Measurements from ENCODE around the gene SSRP1. TPM values are rescaled to one million over a fixed set of nuclear protein-coding genes. Genes with fewer than 3 reads are reported as not detected.

Gene SSRP1
- total and polyA plus RNA-seq, 2 of the 13 experiments (the other 11 are each of a cell fraction or from before 2014, with no cell fraction given), result 93.6 to 129 TPM

DNA sequence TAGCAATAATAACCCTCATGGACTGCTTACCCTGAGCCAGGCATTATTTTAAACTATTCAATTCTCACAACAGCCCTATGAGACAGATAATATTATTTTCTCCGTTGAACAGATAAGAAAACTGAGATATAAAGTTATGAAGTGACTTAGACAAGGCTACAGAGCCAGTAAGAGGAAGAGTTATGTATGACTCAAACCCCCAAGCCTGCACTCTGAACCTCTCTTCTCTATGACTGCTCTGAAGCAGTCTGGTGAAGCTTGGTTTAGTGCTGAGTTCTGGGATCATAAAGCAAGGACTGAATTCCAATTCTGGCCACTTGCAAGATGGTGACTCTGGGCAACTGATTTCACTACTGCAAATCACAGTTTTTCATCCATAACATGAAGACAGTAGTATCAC is 45.4 kb downstream of the SSRP1 start:
- Histone ChIP-seq H3K27me3 (ENCODE audit: control insufficient read depth in 1 of 2, insufficient read depth in 2 of 2, low read length in 2 of 2) (peaks cover 0 to 14% of the 10 kb centered on the region in 2 experiments; a peak in 1 of 5 replicates), H3K4me3 (replicated peaks in 1 of 3; ENCODE audit: insufficient read depth in 1 of 3, low read depth in 2 of 3, low read length in 3 of 3) (no peak overlapping the region), H2AFZ (ENCODE audit: low read length) (no peak overlapping the region), H3K79me2 (ENCODE audit: insufficient read depth, low read length) (no peaks in the 10 kb centered on the region), H3K9ac (ENCODE audit: insufficient read depth, low read depth, low read length) (no peak overlapping the region), H4K20me1 (ENCODE audit: insufficient read depth, low read length) (no peaks in the 10 kb centered on the region), H3K9me3 (ENCODE audit: low read length) (no peaks in the 10 kb centered on the region), H3K27ac (ENCODE audit: extremely low read length, insufficient read depth, low read length) (no peak overlapping the region), H3K4me2 (ENCODE audit: low read depth, low read length) (no peak overlapping the region), H3K4me1 (ENCODE audit: insufficient read depth, low read length) (peaks cover 52% of the 10 kb centered on the region), H3K36me3 (replicated peaks in 1 of 2; ENCODE audit: control insufficient read depth in 1 of 2, insufficient read depth in 2 of 2, low read length in 2 of 2) (no peaks in the 10 kb centered on the region)
- in situ Hi-C loops (cut with HindIII; ENCODE audit: extremely low pct_ligation_motif_present, low pct_unique_long_range_greater_than_20kb) (no loop called here), intact Hi-C loops (cut with micrococcal nuclease; ENCODE audit: unreplicated experiment) (loop anchor here (5.0 kb wide), 1 partner anchor 47 kb away; the partner anchor contains the start of genes P2RX3 and SSRP1)
- DNase-seq (ENCODE audit: low spot score), result no peak
- no TSS peak for BruUV-seq (replicated peaks)
- ATAC-seq, result no peak
- WGBS (ENCODE audit: low lambda C conversion rate), result 5% methylated on average over 1 of the region's 1 CpG
- ChIA-PET CTCF (ENCODE audit: low intra/inter-chr PET ratio, low total read pairs) (no interaction called here), POLR2A (no interaction called here)
- FAIRE-seq, result no peak
- no peak for TF ChIP-seq ZNF232 (CRISPR knock-in tag; IDR thresholded peaks at IDR 0.05; ENCODE audit: borderline replicate concordance)
- TF ChIP-seq ZNF589 (CRISPR knock-in tag; conservative IDR thresholded peaks at IDR 0.05), result no peak
- no peak for TF ChIP-seq LCORL (IDR thresholded peaks at IDR 0.05)
- TF ChIP-seq LCORL (CRISPR knock-in tag; IDR thresholded peaks at IDR 0.05), result no peak
- no peak for TF ChIP-seq GABPB1 (CRISPR knock-in tag; IDR thresholded peaks at IDR 0.05)
- TF ChIP-seq MTA3 (CRISPR knock-in tag; IDR thresholded peaks at IDR 0.05), result no peak
- TF ChIP-seq, protein P1, sequence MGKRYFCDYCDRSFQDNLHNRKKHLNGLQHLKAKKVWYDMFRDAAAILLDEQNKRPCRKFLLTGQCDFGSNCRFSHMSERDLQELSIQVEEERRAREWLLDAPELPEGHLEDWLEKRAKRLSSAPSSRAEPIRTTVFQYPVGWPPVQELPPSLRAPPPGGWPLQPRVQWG (CRISPR knock-in tag; IDR thresholded peaks at IDR 0.05; ENCODE audit: borderline replicate concordance, low read depth), result no peak
- TF ChIP-seq ZNF263 (CRISPR knock-in tag; IDR thresholded peaks at IDR 0.05), result no peak
- TF ChIP-seq, protein P2, sequence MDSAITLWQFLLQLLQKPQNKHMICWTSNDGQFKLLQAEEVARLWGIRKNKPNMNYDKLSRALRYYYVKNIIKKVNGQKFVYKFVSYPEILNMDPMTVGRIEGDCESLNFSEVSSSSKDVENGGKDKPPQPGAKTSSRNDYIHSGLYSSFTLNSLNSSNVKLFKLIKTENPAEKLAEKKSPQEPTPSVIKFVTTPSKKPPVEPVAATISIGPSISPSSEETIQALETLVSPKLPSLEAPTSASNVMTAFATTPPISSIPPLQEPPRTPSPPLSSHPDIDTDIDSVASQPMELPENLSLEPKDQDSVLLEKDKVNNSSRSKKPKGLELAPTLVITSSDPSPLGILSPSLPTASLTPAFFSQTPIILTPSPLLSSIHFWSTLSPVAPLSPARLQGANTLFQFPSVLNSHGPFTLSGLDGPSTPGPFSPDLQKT (CRISPR knock-in tag; IDR thresholded peaks at IDR 0.05; ENCODE audit: borderline replicate concordance), result no peak
- TF ChIP-seq, protein P3, sequence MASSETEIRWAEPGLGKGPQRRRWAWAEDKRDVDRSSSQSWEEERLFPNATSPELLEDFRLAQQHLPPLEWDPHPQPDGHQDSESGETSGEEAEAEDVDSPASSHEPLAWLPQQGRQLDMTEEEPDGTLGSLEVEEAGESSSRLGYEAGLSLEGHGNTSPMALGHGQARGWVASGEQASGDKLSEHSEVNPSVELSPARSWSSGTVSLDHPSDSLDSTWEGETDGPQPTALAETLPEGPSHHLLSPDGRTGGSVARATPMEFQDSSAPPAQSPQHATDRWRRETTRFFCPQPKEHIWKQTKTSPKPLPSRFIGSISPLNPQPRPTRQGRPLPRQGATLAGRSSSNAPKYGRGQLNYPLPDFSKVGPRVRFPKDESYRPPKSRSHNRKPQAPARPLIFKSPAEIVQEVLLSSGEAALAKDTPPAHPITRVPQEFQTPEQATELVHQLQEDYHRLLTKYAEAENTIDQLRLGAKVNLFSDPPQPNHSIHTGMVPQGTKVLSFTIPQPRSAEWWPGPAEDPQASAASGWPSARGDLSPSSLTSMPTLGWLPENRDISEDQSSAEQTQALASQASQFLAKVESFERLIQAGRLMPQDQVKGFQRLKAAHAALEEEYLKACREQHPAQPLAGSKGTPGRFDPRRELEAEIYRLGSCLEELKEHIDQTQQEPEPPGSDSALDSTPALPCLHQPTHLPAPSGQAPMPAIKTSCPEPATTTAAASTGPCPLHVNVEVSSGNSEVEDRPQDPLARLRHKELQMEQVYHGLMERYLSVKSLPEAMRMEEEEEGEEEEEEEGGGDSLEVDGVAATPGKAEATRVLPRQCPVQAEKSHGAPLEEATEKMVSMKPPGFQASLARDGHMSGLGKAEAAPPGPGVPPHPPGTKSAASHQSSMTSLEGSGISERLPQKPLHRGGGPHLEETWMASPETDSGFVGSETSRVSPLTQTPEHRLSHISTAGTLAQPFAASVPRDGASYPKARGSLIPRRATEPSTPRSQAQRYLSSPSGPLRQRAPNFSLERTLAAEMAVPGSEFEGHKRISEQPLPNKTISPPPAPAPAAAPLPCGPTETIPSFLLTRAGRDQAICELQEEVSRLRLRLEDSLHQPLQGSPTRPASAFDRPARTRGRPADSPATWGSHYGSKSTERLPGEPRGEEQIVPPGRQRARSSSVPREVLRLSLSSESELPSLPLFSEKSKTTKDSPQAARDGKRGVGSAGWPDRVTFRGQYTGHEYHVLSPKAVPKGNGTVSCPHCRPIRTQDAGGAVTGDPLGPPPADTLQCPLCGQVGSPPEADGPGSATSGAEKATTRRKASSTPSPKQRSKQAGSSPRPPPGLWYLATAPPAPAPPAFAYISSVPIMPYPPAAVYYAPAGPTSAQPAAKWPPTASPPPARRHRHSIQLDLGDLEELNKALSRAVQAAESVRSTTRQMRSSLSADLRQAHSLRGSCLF (CRISPR knock-in tag; IDR thresholded peaks at IDR 0.05; ENCODE audit: borderline replicate concordance), result no peak
- TF ChIP-seq, protein P4, sequence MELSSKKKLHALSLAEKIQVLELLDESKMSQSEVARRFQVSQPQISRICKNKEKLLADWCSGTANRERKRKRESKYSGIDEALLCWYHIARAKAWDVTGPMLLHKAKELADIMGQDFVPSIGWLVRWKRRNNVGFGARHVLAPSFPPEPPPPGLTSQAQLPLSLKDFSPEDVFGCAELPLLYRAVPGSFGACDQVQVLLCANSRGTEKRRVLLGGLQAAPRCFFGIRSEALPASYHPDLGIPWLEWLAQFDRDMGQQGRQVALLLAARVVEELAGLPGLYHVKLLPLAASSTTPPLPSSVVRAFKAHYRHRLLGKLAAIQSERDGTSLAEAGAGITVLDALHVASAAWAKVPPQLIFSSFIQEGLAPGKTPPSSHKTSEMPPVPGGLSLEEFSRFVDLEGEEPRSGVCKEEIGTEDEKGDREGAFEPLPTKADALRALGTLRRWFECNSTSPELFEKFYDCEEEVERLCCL (CRISPR knock-in tag; IDR thresholded peaks at IDR 0.05; ENCODE audit: borderline replicate concordance), result no peak
- TF ChIP-seq ZNF720 (CRISPR knock-in tag; IDR thresholded peaks at IDR 0.05), result no peak
- TF ChIP-seq ZNF883 (CRISPR knock-in tag; IDR thresholded peaks at IDR 0.05; ENCODE audit: not compliant biosample characterization), result no peak
- no peak for TF ChIP-seq MLLT10 (CRISPR knock-in tag; IDR thresholded peaks at IDR 0.05)
- TF ChIP-seq ZSCAN22 (CRISPR knock-in tag; IDR thresholded peaks at IDR 0.05), result no peak
- no peak for TF ChIP-seq ZNF432 (CRISPR knock-in tag; IDR thresholded peaks at IDR 0.05; ENCODE audit: borderline replicate concordance)
- TF ChIP-seq, protein P5, sequence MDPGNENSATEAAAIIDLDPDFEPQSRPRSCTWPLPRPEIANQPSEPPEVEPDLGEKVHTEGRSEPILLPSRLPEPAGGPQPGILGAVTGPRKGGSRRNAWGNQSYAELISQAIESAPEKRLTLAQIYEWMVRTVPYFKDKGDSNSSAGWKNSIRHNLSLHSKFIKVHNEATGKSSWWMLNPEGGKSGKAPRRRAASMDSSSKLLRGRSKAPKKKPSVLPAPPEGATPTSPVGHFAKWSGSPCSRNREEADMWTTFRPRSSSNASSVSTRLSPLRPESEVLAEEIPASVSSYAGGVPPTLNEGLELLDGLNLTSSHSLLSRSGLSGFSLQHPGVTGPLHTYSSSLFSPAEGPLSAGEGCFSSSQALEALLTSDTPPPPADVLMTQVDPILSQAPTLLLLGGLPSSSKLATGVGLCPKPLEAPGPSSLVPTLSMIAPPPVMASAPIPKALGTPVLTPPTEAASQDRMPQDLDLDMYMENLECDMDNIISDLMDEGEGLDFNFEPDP (CRISPR knock-in tag; conservative IDR thresholded peaks at IDR 0.05), result no peak

All from HepG2 (cell line).